ENCODE measurements around the gene SLC30A5.

Gene SLC30A5

DNA sequence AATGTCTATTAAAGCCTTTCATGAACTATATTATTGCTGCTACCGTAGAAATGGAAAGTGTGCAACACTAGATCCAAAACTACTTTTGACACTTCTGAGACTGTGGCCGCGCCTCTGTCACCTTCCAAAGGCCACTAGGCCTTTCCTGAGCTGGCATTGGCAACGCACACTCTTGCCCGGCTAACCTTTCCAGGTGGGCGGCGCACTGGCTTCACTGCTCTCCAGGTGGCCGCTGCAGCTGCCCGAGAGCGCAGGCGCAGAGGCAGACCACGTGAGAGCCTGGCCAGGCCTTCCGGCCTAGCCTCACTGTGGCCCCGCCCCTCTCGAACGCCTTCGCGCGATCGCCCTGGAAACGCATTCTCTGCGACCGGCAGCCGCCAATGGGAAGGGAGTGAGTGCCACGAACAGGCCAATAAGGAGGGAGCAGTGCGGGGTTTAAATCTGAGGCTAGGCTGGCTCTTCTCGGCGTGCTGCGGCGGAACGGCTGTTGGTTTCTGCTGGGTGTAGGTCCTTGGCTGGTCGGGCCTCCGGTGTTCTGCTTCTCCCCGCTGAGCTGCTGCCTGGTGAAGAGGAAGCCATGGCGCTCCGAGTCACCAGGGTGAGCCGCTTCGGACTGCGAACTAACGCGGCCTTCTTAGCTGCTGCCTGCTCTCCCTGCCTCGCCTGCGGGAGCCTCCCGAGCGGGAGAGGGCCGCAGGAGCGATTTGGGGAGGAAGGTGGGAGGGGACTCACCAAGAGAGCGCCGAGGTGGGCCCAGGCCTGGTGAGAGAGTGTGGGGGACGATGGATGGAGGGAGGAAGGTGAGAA is 73.1 kb downstream of the SLC30A5 start, which contains the start of gene CCNB1:
TSS of gene CCNB1 (plus strand) at position 465 of the 807 bp plus-strand sequence. CDS start at position 578, 113 bp downstream.
- Mint-ChIP-seq H3K4me1 (peaks cover 47% of the 10 kb centered on the region), H3K36me3 (peaks cover 39% of the 10 kb centered on the region), H3K27me3 (no peaks in the 10 kb centered on the region), H3K4me3 (peak within 1 kb of the TSS; percentile 94), H3K27ac (peak within 1 kb of the TSS; percentile 90), H3K9me3 (peaks cover 1% of the 10 kb centered on the region)
- DNase-seq, result peak; percentile 99
- CTCF ChIA-PET, result interaction anchor here (1.5 kb wide), 1 partner anchor 73 kb away, joined by 4 read pairs; the partner anchor contains the start of gene SLC30A5

DNA sequence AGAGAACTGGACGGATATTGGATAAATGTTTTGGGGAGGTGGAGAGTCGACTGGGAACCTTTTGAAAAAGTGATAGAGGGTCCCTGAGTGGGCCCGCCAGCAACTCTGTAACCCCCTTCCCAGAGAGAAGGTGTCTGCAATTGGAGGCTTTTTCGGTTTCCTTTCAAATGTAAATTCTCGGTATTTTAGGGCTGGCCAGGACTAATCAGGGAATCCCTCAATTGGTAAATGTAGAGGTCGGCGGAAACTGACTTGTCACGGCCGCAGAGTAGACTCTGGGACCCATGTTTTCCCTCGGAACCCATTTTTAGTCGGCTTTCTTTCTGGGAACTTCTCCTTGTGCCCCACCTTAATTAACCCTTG is 73.7 kb downstream of the SLC30A5 start:
- Mint-ChIP-seq H3K4me3 (peak overlapping the region; percentile 94), H3K27me3 (no peaks in the 10 kb centered on the region), H3K4me1 (peaks cover 49% of the 10 kb centered on the region), H3K9me3 (peaks cover 1% of the 10 kb centered on the region), H3K27ac (peak overlapping the region; percentile 90), H3K36me3 (peaks cover 44% of the 10 kb centered on the region)
- CTCF ChIA-PET, result interaction anchor here (0.9 to 1.5 kb wide), 2 partner anchors 22 to 74 kb away, joined by 3 to 4 read pairs; partner anchors contain the start of genes CENPH and SLC30A5
- DNase-seq, result peak; percentile 26

DNA sequence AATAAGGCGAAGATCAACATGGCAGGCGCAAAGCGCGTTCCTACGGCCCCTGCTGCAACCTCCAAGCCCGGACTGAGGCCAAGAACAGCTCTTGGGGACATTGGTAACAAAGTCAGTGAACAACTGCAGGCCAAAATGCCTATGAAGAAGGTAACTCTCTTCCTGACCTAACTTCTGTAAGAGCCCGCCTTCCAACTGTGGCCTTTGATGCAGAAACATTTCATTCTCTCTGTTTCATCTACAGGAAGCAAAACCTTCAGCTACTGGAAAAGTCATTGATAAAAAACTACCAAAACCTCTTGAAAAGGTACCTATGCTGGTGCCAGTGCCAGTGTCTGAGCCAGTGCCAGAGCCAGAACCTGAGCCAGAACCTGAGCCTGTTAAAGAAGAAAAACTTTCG is 74.1 kb downstream of the SLC30A5 start:
- H3K27ac Mint-ChIP-seq, result peak overlapping the region; percentile 90

DNA sequence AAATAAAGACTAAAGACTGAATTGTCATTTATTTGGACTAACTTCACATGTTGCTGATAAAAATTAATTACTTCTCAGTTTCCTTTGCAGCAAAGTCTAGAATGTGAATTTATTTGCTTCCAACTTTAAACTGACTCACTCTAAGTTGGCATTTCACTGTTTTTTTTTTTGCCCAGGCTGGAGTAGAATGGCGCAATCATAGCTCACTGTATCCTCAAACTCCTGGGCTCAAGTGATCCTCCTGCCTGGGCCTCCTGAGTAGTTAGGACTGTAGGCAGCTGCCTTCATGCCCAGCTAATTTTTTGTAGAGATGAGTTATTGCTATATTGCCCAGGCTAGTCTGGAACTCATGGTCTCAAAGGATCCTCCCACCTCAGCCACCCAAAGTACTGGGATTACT is 76.7 kb downstream of the SLC30A5 start:
- Mint-ChIP-seq H3K9me3 (peaks cover 1% of the 10 kb centered on the region), H3K27me3 (no peaks in the 10 kb centered on the region), H3K36me3 (peaks cover 67% of the 10 kb centered on the region), H3K27ac (no peak overlapping the region), H3K4me3 (no peak overlapping the region), H3K4me1 (peaks cover 55% of the 10 kb centered on the region)
- DNase-seq, result no peak
- CTCF ChIA-PET, result interaction anchor here (2.0 kb wide), 1 partner anchor 77 kb away, joined by 5 read pairs; the partner anchor contains the start of gene SLC30A5

More for the DNA sequence above, 74.1 kb downstream of the SLC30A5 start:
- peaks cover 52% of the 10 kb centered on the region for H3K4me1 Mint-ChIP-seq
- DNase-seq, result peak; percentile 27
- peaks cover 1% of the 10 kb centered on the region for H3K9me3 Mint-ChIP-seq
- CTCF ChIA-PET, result interaction anchor here (0.9 kb wide), 1 partner anchor 22 kb away, joined by 3 read pairs; the partner anchor contains the start of gene CENPH
- peaks cover 46% of the 10 kb centered on the region for H3K36me3 Mint-ChIP-seq
- H3K4me3 Mint-ChIP-seq, result peak overlapping the region; percentile 94
- no peaks in the 10 kb centered on the region for H3K27me3 Mint-ChIP-seq

DNA sequence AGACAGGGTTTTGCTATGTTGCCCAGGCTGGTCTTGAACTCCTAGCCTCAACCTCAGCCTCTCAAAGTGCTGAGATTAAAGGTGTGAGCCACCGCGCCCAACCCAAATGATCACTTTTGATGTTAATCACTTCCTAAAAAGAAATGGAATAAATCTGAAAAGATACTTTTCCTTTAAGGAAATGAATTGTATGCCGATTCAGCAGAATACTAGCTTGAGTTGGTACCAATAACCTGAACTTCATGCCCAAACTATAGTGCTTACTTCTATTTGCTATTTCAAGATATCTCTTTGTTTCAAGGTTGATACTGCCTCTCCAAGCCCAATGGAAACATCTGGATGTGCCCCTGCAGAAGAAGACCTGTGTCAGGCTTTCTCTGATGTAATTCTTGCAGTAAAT is 77.2 kb downstream of the SLC30A5 start:
- Mint-ChIP-seq H3K4me1 (peaks cover 51% of the 10 kb centered on the region), H3K27ac (no peak overlapping the region)
- CTCF ChIA-PET, result no interaction called here

More for the DNA sequence above, 77.2 kb downstream of the SLC30A5 start:
- H3K36me3 Mint-ChIP-seq, result peaks cover 70% of the 10 kb centered on the region
- no peak overlapping the region for H3K4me3 Mint-ChIP-seq
- H3K27me3 Mint-ChIP-seq, result no peaks in the 10 kb centered on the region
- peaks cover 1% of the 10 kb centered on the region for H3K9me3 Mint-ChIP-seq
- DNase-seq, result no peak

All from activated naive CD4-positive, alpha-beta T cell treated with anti-CD3 and anti-CD28 coated beads, Interleukin-2, amount 10 ng/mL, durations not matched to agents 7 days and 5 days (primary cell).